ENCODE data around the gene RBM44. TPM values are rescaled to one million over a fixed set of nuclear protein-coding genes. Genes with fewer than 3 reads are reported as not detected.

The RBM44 gene
- total RNA-seq, 1 experiment from 2014 or later: 0.14 TPM

GRCh38 chr2:237868631-237869342, 70.2 kb downstream of the RBM44 start:
- Mint-ChIP-seq H3K27ac (ENCODE audit: unreplicated experiment) (no peak overlapping the region), H3K9me3 (ENCODE audit: unreplicated experiment) (no peaks in the 10 kb centered on the region), H3K27me3 (ENCODE audit: insufficient read depth, unreplicated experiment) (no peaks in the 10 kb centered on the region), H3K4me3 (ENCODE audit: unreplicated experiment) (no peak overlapping the region), H3K36me3 (ENCODE audit: insufficient read depth, unreplicated experiment) (no peaks in the 10 kb centered on the region), H3K4me1 (ENCODE audit: low read depth, unreplicated experiment) (no peaks in the 10 kb centered on the region)
- Histone ChIP-seq H3K4me1 (no peaks in the 10 kb centered on the region), H3K9me3 (no peaks in the 10 kb centered on the region), H3K27me3 (replicated peaks; ENCODE audit: control insufficient read depth, insufficient read depth, low read length) (no peaks in the 10 kb centered on the region), H3K4me3 (ENCODE audit: low read depth, low read length) (no peak overlapping the region), H3K36me3 (ENCODE audit: control insufficient read depth, insufficient read depth, low read length) (no peaks in the 10 kb centered on the region)
- intact Hi-C loops (cut with micrococcal nuclease; ENCODE audit: unreplicated experiment): no loop called here
- no peak for DNase-seq
- no TSS peak for BruUV-seq (replicated peaks)
- TF ChIP-seq, protein P1, sequence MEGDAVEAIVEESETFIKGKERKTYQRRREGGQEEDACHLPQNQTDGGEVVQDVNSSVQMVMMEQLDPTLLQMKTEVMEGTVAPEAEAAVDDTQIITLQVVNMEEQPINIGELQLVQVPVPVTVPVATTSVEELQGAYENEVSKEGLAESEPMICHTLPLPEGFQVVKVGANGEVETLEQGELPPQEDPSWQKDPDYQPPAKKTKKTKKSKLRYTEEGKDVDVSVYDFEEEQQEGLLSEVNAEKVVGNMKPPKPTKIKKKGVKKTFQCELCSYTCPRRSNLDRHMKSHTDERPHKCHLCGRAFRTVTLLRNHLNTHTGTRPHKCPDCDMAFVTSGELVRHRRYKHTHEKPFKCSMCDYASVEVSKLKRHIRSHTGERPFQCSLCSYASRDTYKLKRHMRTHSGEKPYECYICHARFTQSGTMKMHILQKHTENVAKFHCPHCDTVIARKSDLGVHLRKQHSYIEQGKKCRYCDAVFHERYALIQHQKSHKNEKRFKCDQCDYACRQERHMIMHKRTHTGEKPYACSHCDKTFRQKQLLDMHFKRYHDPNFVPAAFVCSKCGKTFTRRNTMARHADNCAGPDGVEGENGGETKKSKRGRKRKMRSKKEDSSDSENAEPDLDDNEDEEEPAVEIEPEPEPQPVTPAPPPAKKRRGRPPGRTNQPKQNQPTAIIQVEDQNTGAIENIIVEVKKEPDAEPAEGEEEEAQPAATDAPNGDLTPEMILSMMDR (IDR thresholded peaks at IDR 0.05; ENCODE audit: insufficient read depth in 1 of 2, low read depth in 1 of 2, low read length in 1 of 2, severe bottlenecking in 1 of 2, unreplicated experiment in 1 of 2): no peak
- POLR2A ChIA-PET: no interaction called here
- CTCF ChIA-PET: no interaction called here

DNA sequence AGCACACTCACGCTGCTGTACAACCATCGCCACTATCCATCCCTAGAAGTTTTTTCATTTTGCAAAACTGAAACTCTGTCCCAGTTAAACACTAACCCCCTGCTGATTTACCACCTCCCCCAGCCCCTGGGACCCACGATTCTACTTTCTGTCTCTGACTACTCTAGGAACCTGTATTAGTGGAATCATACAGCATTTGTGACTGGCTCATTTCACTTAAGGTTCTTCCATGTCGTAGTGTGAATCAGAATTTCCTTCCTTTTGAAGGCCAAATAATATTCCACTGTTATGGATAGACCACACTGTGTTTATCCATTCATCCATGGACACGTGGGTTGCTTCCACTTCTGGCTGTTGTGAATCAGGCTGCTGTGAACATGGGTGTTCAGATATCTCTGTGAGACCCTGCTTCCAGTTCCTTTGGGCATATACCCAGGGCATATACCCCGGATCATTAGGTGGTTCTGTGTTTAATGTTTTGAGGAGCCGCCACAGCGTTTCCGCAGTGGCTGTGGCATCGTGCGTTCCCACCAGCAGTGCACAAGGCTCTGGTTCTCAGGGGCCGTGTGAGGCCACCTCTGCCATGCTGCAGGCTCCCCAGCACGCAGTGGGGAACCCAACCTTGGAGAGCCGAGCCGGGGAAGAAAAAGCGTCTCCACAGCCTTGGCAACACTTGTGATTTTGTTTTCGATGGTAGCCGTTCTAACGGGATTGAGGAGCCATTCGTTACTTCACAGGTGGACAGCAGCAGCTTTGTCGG, 70.9 kb downstream of the RBM44 start:
- H3K4me3 Mint-ChIP-seq (ENCODE audit: unreplicated experiment): no peak overlapping the region
- Histone ChIP-seq H3K9me3 (no peaks in the 10 kb centered on the region), H3K36me3 (ENCODE audit: control insufficient read depth, insufficient read depth, low read length) (no peaks in the 10 kb centered on the region), H3K4me1 (no peaks in the 10 kb centered on the region), H3K4me3 (ENCODE audit: low read depth, low read length) (no peak overlapping the region), H3K27me3 (replicated peaks; ENCODE audit: control insufficient read depth, insufficient read depth, low read length) (no peaks in the 10 kb centered on the region)
- no peaks in the 10 kb centered on the region for H3K27me3 Mint-ChIP-seq (ENCODE audit: insufficient read depth, unreplicated experiment)
- DNase-seq: no peak
- CTCF ChIA-PET: no interaction called here
- no peak overlapping the region for H3K27ac Mint-ChIP-seq (ENCODE audit: unreplicated experiment)
- intact Hi-C loops (cut with micrococcal nuclease; ENCODE audit: unreplicated experiment): no loop called here
- no peaks in the 10 kb centered on the region for H3K9me3 Mint-ChIP-seq (ENCODE audit: unreplicated experiment)
- H3K36me3 Mint-ChIP-seq (ENCODE audit: insufficient read depth, unreplicated experiment): no peaks in the 10 kb centered on the region
- TF ChIP-seq, protein P1 (IDR thresholded peaks at IDR 0.05; ENCODE audit: insufficient read depth in 1 of 2, low read depth in 1 of 2, low read length in 1 of 2, severe bottlenecking in 1 of 2, unreplicated experiment in 1 of 2): no peak
- POLR2A ChIA-PET: no interaction called here
- no peaks in the 10 kb centered on the region for H3K4me1 Mint-ChIP-seq (ENCODE audit: low read depth, unreplicated experiment)
- no TSS peak for BruUV-seq (replicated peaks)

DNA sequence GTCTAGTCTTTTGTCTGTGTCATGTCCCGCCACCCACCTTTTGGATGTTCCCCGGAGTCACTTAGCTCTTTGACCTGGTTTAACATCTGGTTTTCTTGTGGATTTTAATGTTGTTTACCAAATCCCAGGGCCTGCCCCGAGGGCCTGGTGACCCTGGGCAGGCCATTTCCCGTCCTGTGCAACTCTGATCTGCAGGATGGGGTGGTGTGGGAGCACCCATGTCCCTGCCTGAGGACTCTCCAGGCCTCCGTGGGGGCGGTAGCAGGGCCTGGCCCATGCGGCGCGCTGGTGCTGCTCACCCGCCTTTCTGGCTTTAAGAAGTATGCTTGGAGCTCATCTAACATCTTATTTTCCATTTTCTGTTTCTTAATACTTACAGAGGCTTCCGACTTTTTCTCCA, 71.5 kb downstream of the RBM44 start:
- Mint-ChIP-seq H3K27me3 (ENCODE audit: insufficient read depth, unreplicated experiment) (no peaks in the 10 kb centered on the region), H3K9me3 (ENCODE audit: unreplicated experiment) (no peaks in the 10 kb centered on the region), H3K27ac (ENCODE audit: unreplicated experiment) (no peak overlapping the region), H3K4me3 (ENCODE audit: unreplicated experiment) (no peak overlapping the region), H3K4me1 (ENCODE audit: low read depth, unreplicated experiment) (no peaks in the 10 kb centered on the region), H3K36me3 (ENCODE audit: insufficient read depth, unreplicated experiment) (no peaks in the 10 kb centered on the region)
- ChIA-PET POLR2A (no interaction called here), CTCF (no interaction called here)
- Histone ChIP-seq H3K9me3 (no peaks in the 10 kb centered on the region), H3K36me3 (ENCODE audit: control insufficient read depth, insufficient read depth, low read length) (no peaks in the 10 kb centered on the region), H3K27me3 (replicated peaks; ENCODE audit: control insufficient read depth, insufficient read depth, low read length) (no peaks in the 10 kb centered on the region), H3K4me3 (ENCODE audit: low read depth, low read length) (no peak overlapping the region), H3K4me1 (no peaks in the 10 kb centered on the region)
- TF ChIP-seq, protein P1 (IDR thresholded peaks at IDR 0.05; ENCODE audit: insufficient read depth in 1 of 2, low read depth in 1 of 2, low read length in 1 of 2, severe bottlenecking in 1 of 2, unreplicated experiment in 1 of 2): no peak
- no peak for DNase-seq
- intact Hi-C loops (cut with micrococcal nuclease; ENCODE audit: unreplicated experiment): no loop called here
- BruUV-seq (replicated peaks): no TSS peak
